Esophagus squamous epithelium (tissue), 5 donors: ENCODE data around the gene FILIP1L. TPM values are rescaled to one million over a fixed set of nuclear protein-coding genes. Genes with fewer than 3 reads are reported as not detected.

Source experiments
- DNase-seq: peaks from one replicate; lab custom pipeline; 2025; lab: John Stamatoyannopoulos, UW
- H3K27ac ChIP-seq, 4 donors: fragments of 200-600 bp; sonication (generic); one replicate each; pipeline ENCODE4 v1.5.1; 2016 to 2019; ENCODE audit warnings: mild to moderate bottlenecking in 1 of 4
- H3K27me3 ChIP-seq, 4 donors: fragments of 200-600 bp; sonication (generic); 1 replicate in 3 of 4; 2 replicates in 1 of 4; pipeline versions ENCODE4 v1.5.1 to v1.6.0; 2017 to 2021; ENCODE audit warnings: antibody characterized with exemption in 1 of 4
- H3K36me3 ChIP-seq, 3 donors: fragments of 200-600 bp; sonication (generic); one replicate each; pipeline ENCODE4 v1.5.1; 2016 to 2019
- H3K4me1 ChIP-seq, 3 donors: fragments of 200-600 bp; sonication (generic); one replicate each; pipeline ENCODE4 v1.5.1; 2017 to 2019
- H3K4me3 ChIP-seq, 4 donors: fragments of 200-600 bp; sonication (generic); 1 replicate in 3 of 4; 2 replicates in 1 of 4; pipeline ENCODE4 v1.5.1; 2016 to 2019; ENCODE audit warnings: mild to moderate bottlenecking in 2 of 4, moderate library complexity in 1 of 4
- H3K9me3 ChIP-seq, 3 donors: fragments of 200-600 bp; sonication (generic); one replicate each; pipeline ENCODE4 v1.5.1; 2016 to 2019
- CTCF ChIP-seq, 6 experiments: fragments of 450-650 bp in 4 of 6; fragments of 200-600 bp in 2 of 6; sonication (generic) in 2 of 6; IDR thresholded peaks; one replicate each; pipeline ENCODE4 v1.5.1; 2016 to 2019; ENCODE audit warnings: antibody characterized with exemption in 6 of 6, mild to moderate bottlenecking in 4 of 6, moderate library complexity in 4 of 6
- POLR2A ChIP-seq, 4 donors: fragments of 450-650 bp; IDR thresholded peaks; one replicate each; pipeline ENCODE4 v1.6.1; 2017; ENCODE audit warnings: antibody characterized with exemption in 4 of 4, mild to moderate bottlenecking in 4 of 4, moderate library complexity in 3 of 4
- WGBS, 2 donors: methylation state at CpG; one replicate each; pipeline ENCODE4 v1.1.5; 2018; 5-methylcytosine and 5-hydroxymethylcytosine counted together
- intact Hi-C: fragments of 100-400 bp; cut with DNase I; formaldehyde crosslinking; loops from one replicate; pipeline ENCODE4 v1.15.0; 2022
- total RNA-seq, 4 donors: library from RNA; depleted of rRNA; stranded (reverse); fragments of >200 nt; gene quantifications; one replicate each; pipeline ENCODE4 v1.1.0, GENCODE V29; 2016
- donor health status: DM: yes; HTN: yes; CAD: no.

FILIP1L gene
- total RNA-seq, 4 donors from 2014 or later = 2.5 to 23.5 (median 10.7) TPM

- no peak for TF ChIP-seq POLR2A (IDR thresholded peaks at IDR 0.05)
- no peak for TF ChIP-seq CTCF (IDR thresholded peaks at IDR 0.05)
- intact Hi-C loops = no loop called here
- H3K9me3 ChIP-seq = no peaks in the 10 kb centered on the region
- no peak overlapping the region for H3K4me3 ChIP-seq
- DNase-seq = no peak
- H3K4me1 ChIP-seq = peaks cover 0 to 57% (median 16%) of the 10 kb centered on the region in 3 donors
- H3K36me3 ChIP-seq = no peaks in the 10 kb centered on the region
- H3K27ac ChIP-seq = no peak overlapping the region
- H3K27me3 ChIP-seq = no peaks in the 10 kb centered on the region
Observed at GRCh38 chr3:99923873-99924272, 190.4 kb downstream of the FILIP1L start.

- no peak overlapping the region for H3K27ac ChIP-seq
- no peak for TF ChIP-seq CTCF (IDR thresholded peaks at IDR 0.05)
- TF ChIP-seq POLR2A (IDR thresholded peaks at IDR 0.05) = no peak
- intact Hi-C loops = no loop called here
Observed at GRCh38 chr3:99921986-99922385, 192.3 kb downstream of the FILIP1L start.

GRCh38 chr3:99921377-99921695 lies 193.0 kb downstream of the FILIP1L start:
- WGBS, 2 donors = 85 to 92% methylated on average over 1 of the region's 1 CpG
- H3K27ac ChIP-seq = peak overlapping the region in 3 of 4 donors; percentile 49 to 75 (median 52)
- no peak overlapping the region for H3K4me3 ChIP-seq
- intact Hi-C loops = no loop called here
- no peaks in the 10 kb centered on the region for H3K9me3 ChIP-seq
- no peak for DNase-seq
- TF ChIP-seq CTCF (IDR thresholded peaks at IDR 0.05) = no peak
- no peak for TF ChIP-seq POLR2A (IDR thresholded peaks at IDR 0.05)
- H3K27me3 ChIP-seq = no peaks in the 10 kb centered on the region
- H3K36me3 ChIP-seq = no peaks in the 10 kb centered on the region
- H3K4me1 ChIP-seq = peaks cover 0 to 43% (median 16%) of the 10 kb centered on the region in 3 donors

More at GRCh38 chr3:99921986-99922385, 192.3 kb downstream of the FILIP1L start:
- no peak for DNase-seq
- H3K4me3 ChIP-seq = no peak overlapping the region
- H3K4me1 ChIP-seq = peaks cover 0 to 43% (median 16%) of the 10 kb centered on the region in 3 donors
- no peaks in the 10 kb centered on the region for H3K36me3 ChIP-seq
- WGBS, 2 donors = 54 to 73% methylated on average over 1 of the region's 1 CpG
- H3K27me3 ChIP-seq = no peaks in the 10 kb centered on the region
- H3K9me3 ChIP-seq = no peaks in the 10 kb centered on the region

DNA sequence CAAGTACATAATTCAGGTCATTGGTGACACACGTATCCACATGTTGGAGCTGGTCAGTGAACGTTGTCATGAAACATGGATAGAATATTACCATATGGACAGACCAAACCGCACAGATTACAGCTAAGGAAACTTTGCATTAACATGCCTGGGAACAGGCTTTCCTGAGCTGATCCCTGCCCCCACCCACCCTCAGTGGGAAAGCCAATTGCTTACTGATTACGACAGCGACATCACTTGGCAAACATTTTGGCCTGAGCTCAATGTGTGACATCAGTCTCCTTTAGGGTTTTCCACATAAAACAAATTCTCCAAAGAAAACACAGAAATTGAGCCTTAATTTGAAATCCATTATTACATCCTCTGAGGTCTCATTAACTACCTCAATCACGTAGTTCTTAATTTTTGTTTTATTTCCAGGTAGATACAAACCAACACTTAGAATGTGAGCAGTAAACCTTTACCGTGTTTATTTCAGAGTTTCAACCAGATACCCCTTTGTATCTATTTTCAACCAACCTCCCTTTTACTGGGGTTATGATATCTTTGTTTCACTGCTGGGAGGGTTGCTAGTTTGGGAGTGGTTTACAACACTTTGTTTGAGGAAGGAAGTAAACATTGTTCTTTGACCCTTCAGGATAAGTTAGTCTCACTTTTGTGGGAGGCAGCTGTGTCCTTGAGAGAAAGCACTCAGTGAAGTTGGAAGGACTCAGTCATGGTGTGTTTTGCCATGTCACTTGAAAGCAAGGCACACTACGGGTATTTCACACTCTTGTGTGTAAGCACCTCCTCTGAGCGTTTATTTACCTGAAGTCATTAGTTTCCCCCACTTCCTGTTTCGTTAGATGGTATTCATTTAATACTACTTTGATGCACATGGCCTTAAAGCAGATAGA lies 193.6 kb downstream of the FILIP1L start:
- intact Hi-C loops = no loop called here

More for the DNA sequence above, 193.6 kb downstream of the FILIP1L start:
- H3K4me3 ChIP-seq = no peak overlapping the region
- 50 to 55% methylated on average over 10 of the region's 10 CpGs for WGBS, 2 donors
- H3K4me1 ChIP-seq = peaks cover 0 to 37% (median 14%) of the 10 kb centered on the region in 3 donors
- TF ChIP-seq CTCF (IDR thresholded peaks at IDR 0.05) (no peak), POLR2A (IDR thresholded peaks at IDR 0.05) (no peak)
- no peaks in the 10 kb centered on the region for H3K27me3 ChIP-seq
- H3K36me3 ChIP-seq = no peaks in the 10 kb centered on the region
- peak overlapping the region in 3 of 4 donors; percentile 49 to 75 (median 52) for H3K27ac ChIP-seq
- H3K9me3 ChIP-seq = no peaks in the 10 kb centered on the region
- DNase-seq = no peak
